RWPE2 (cell line): ENCODE results near the gene WIPI1.

Experiments
- ATAC-seq: fragments of 200-7000 bp; cut with Tn5 transposase; 3 replicates; pipeline ENCODE4 v1.9.1; 2021; ENCODE audit warnings: low read depth
- DNase-seq: peaks from one replicate; pipeline ENCODE4 v3.0.0-alpha.2; 2020; ENCODE audit warnings: low spot score
- H3K27ac ChIP-seq: fragments of 450-650 bp; 2 replicates; pipeline ENCODE4 v1.5.1; 2017; ENCODE audit warnings: mild to moderate bottlenecking; ENCODE audit not compliant: poor library complexity, severe bottlenecking
- H3K27me3 ChIP-seq: fragments of 250-450 bp; sonication (Bioruptor Pico); 2 replicates; pipeline ENCODE4 v1.5.1; 2021; ENCODE audit warnings: mild to moderate bottlenecking, moderate library complexity; ENCODE audit not compliant: insufficient read depth, poor library complexity, severe bottlenecking
- H3K36me3 ChIP-seq: fragments of 250-450 bp; sonication (Bioruptor Pico); 2 replicates; pipeline ENCODE4 v1.5.1; 2020; ENCODE audit warnings: low read depth, mild to moderate bottlenecking, moderate library complexity
- H3K4me1 ChIP-seq: fragments of 250-450 bp; sonication (Bioruptor Pico); 2 replicates; pipeline ENCODE4 v1.5.1; 2021; ENCODE audit warnings: mild to moderate bottlenecking, moderate library complexity; ENCODE audit not compliant: insufficient read depth, poor library complexity, severe bottlenecking
- H3K4me3 ChIP-seq: fragments of 250-450 bp; sonication (Bioruptor Pico); 2 replicates; pipeline ENCODE4 v1.5.1; 2021; ENCODE audit warnings: mild to moderate bottlenecking, moderate library complexity; ENCODE audit not compliant: severe bottlenecking
- H3K9me3 ChIP-seq: fragments of 250-450 bp; sonication (Bioruptor Pico); 2 replicates; pipeline ENCODE4 v1.5.1; 2021; ENCODE audit warnings: mild to moderate bottlenecking, moderate library complexity; ENCODE audit not compliant: severe bottlenecking
- CTCF ChIP-seq: fragments of 450-650 bp; IDR thresholded peaks from one replicate; pipeline ENCODE4 v1.5.1; 2017; ENCODE audit warnings: mild to moderate bottlenecking, moderate library complexity; ENCODE audit not compliant: poor library complexity, severe bottlenecking

The WIPI1 gene

GRCh38 chr17:68432086-68432864 is 25.0 kb downstream of the WIPI1 start:
- H3K27ac ChIP-seq, result no peak overlapping the region
- H3K4me3 ChIP-seq, result no peak overlapping the region
- H3K4me1 ChIP-seq, result no peaks in the 10 kb centered on the region
- H3K9me3 ChIP-seq, result no peaks in the 10 kb centered on the region
- peaks cover 70% of the 10 kb centered on the region for H3K36me3 ChIP-seq
- no peak for DNase-seq
- no peaks in the 10 kb centered on the region for H3K27me3 ChIP-seq
- ATAC-seq, result no peak
- no peak for TF ChIP-seq CTCF

DNA sequence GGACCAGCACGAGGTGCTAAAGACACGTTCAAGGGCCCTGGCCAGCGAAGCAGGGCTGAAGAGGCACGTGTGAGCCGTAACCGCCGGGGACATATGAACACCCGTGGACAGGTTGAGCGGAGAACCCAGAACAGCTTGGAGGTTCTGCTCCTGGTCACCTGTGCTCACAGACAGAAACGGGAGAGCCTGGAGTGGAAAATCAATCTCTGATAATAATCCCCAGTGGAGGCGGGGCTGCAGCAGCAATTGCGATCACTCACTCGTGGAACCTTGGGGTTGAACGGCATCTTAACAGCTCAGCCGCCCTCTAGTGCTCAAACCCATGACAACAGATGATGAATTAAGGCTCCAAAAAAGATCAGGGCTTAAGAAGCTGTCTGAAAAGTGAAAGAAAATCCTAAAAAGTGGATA is 25.6 kb downstream of the WIPI1 start:
- ATAC-seq (no peak), DNase-seq (no peak)
- Histone ChIP-seq H3K4me3 (no peak overlapping the region), H3K36me3 (peaks cover 70% of the 10 kb centered on the region), H3K27me3 (no peaks in the 10 kb centered on the region), H3K9me3 (no peaks in the 10 kb centered on the region), H3K27ac (no peak overlapping the region), H3K4me1 (no peaks in the 10 kb centered on the region)
- no peak for TF ChIP-seq CTCF

DNA sequence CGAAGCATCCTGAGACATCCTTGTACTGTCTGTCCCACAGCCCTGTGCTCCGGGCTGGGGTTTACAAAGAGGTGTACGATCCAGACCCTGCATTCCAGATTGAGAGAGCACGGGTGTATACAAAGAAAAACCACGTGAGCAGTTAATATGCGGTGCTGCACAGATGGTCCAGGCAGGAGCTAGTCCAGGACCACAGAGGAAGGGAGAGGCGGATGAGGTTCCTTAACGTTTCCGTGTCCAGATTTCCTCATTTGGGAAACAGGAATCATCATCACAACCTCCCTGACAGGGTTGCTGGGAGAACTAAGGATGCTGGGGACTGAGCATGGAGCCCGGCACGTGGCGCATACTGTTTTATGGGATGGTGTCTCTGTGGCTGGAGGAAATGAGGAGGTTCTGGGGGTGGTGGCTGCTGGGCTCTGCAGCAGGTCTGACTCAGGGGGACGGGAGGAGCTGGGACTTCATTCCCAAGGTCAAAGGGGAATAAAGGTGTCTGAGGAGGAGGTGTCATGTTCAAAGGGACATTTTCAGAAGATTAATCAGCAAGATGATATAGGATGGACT is 26.2 kb downstream of the WIPI1 start:
- no peaks in the 10 kb centered on the region for H3K9me3 ChIP-seq
- no peaks in the 10 kb centered on the region for H3K4me1 ChIP-seq
- H3K4me3 ChIP-seq, result no peak overlapping the region
- no peak for ATAC-seq
- H3K27me3 ChIP-seq, result no peaks in the 10 kb centered on the region
- no peak overlapping the region for H3K27ac ChIP-seq
- peaks cover 69% of the 10 kb centered on the region for H3K36me3 ChIP-seq
- DNase-seq, result no peak
- no peak for TF ChIP-seq CTCF

DNA sequence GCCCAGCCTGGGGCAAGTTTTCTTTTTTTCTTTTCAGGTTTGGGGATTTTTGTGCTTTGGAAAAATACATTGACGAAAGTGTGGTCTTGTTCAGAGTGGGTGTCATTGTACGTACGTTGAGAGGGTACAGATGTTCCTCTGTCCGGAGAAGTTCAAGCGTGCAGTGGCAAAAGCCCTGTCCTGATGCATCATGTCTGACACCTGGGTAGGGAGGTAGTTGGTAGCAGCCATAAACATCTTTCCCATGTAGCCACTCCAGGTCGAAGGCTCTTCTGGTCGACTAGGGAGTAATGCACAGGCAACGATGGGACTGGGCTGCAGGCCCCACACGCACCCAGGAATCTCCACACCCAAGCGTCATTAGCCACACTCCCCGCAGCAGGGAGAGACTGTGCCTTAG is 27.4 kb downstream of the WIPI1 start:
- Histone ChIP-seq H3K27me3 (no peaks in the 10 kb centered on the region), H3K9me3 (no peaks in the 10 kb centered on the region), H3K4me1 (no peaks in the 10 kb centered on the region), H3K36me3 (peaks cover 59% of the 10 kb centered on the region), H3K27ac (no peak overlapping the region), H3K4me3 (no peak overlapping the region)
- no peak for DNase-seq
- TF ChIP-seq CTCF, result no peak
- no peak for ATAC-seq

DNA sequence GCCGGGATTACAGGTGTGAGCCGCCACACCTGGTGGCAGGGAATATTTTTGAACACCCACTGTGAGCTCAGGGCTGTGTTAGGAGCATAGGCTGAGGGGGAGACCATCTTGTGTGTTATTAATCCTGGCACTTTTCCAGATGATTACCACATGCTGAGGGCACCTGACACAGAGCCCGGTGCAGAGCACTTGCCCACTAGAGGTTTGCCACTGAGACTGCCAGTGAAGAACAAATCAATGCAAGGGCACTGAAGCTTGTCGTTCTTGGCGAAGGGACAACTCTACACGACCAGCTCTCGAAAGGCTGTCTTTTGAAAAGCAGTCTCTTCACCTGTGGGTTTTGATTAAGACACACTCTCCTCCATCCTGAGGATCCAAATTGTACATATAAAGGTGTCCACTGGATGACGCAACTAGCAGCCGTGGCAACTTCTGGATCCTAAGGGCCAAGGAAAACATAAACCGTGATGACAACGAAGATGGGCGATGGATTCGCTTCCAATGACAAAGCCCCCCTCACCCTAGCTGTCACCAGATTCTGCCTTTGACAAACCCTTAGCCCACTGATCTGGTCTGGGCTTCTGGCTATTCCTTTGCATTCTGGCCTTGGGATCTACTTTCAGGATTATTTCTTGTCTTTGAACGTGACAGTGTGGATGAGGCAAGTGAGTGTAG is 28.7 kb downstream of the WIPI1 start:
- no peak for TF ChIP-seq CTCF
- H3K36me3 ChIP-seq, result peaks cover 47% of the 10 kb centered on the region
- ATAC-seq (no peak), DNase-seq (no peak)
- H3K27me3 ChIP-seq, result no peaks in the 10 kb centered on the region
- no peaks in the 10 kb centered on the region for H3K4me1 ChIP-seq
- H3K9me3 ChIP-seq, result no peaks in the 10 kb centered on the region
- no peak overlapping the region for H3K27ac ChIP-seq
- H3K4me3 ChIP-seq, result no peak overlapping the region
